Measurements from ENCODE around the gene MMEL1. TPM values are rescaled to one million over a fixed set of nuclear protein-coding genes. Genes with fewer than 3 reads are reported as not detected.

The MMEL1 gene
- total and polyA plus RNA-seq, 2 of the 13 experiments (the other 11 are each of a cell fraction or from before 2014, with no cell fraction given) = 0.48 TPM; not detected in 1

DNA sequence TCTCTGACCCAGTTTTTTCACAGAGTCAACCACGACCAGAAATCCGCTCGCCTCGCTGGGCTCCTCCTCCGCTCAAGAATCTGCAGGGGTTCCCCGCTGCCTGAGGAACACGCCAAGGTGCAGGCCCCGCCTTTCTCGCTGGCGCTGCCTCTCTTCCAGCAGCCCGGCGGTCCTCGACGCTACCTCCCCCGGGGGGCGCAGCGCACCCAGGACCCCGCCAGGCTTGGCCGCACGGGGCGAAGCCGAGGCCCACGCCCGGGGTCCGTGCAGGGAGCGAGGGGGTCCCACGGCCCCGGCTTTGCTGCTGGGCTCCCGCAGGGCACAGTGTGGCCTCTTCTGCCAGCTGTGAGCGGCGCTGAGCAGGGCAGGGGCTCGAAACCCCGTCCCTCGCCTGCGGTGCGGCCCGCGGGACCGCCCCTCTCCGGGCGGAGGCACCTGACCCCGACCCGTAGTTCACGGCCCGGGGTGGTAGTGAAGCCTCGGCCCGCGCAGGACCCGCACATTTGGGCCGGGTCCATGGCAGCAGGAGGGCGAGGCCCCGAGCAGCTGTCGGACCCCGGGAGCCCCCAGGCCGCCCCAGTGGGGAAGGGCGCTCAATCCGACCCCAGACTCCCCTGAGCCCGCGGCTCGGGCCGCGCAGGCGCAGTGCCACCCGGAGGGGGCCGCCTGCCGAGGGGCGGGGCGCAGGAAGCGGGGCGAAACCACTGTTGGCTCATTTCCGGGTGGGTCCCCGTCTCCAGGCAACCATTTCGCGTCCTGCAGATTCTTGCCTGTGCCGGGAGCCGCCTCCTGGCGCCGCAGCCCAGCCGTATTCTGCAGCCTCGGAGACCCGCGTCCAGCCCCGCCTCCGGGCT is 10.0 kb upstream of the MMEL1 start (continued):
- TF ChIP-seq, protein P1, sequence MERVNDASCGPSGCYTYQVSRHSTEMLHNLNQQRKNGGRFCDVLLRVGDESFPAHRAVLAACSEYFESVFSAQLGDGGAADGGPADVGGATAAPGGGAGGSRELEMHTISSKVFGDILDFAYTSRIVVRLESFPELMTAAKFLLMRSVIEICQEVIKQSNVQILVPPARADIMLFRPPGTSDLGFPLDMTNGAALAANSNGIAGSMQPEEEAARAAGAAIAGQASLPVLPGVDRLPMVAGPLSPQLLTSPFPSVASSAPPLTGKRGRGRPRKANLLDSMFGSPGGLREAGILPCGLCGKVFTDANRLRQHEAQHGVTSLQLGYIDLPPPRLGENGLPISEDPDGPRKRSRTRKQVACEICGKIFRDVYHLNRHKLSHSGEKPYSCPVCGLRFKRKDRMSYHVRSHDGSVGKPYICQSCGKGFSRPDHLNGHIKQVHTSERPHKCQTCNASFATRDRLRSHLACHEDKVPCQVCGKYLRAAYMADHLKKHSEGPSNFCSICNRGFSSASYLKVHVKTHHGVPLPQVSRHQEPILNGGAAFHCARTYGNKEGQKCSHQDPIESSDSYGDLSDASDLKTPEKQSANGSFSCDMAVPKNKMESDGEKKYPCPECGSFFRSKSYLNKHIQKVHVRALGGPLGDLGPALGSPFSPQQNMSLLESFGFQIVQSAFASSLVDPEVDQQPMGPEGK (CRISPR knock-in tag; IDR thresholded peaks at IDR 0.05) = peak; percentile 80
- TF ChIP-seq SNAI1 (CRISPR knock-in tag; IDR thresholded peaks at IDR 0.05; ENCODE audit: borderline replicate concordance) = peak; percentile 81; the same call in 1 of the 2 replicates
- TF ChIP-seq ZNF329 (CRISPR knock-in tag; IDR thresholded peaks at IDR 0.05; ENCODE audit: low read depth) = peak; percentile 72; the same call in 1 of the 2 replicates
- TF ChIP-seq RAD21 (CRISPR knock-in tag; IDR thresholded peaks at IDR 0.05) = peak; percentile 38; the same call in 1 of the 2 replicates
- peak; percentile 91; the same call in 1 of the 2 replicates for TF ChIP-seq ZNF709 (CRISPR knock-in tag; IDR thresholded peaks at IDR 0.05)
- no peak for TF ChIP-seq ZNF263 (CRISPR knock-in tag; IDR thresholded peaks at IDR 0.05)
- TF ChIP-seq MAFG (CRISPR knock-in tag; IDR thresholded peaks at IDR 0.05) = no peak
- 0 out of 2 replicates have a peak, but pooled peaks have one; percentile 27 for TF ChIP-seq ZBTB42 (CRISPR knock-in tag; IDR thresholded peaks at IDR 0.05)
- no peak for TF ChIP-seq ZKSCAN1 (IDR thresholded peaks at IDR 0.05; ENCODE audit: low read length)
- TF ChIP-seq NONO (IDR thresholded peaks at IDR 0.05) = no peak
- TF ChIP-seq NONO (CRISPR knock-in tag; conservative IDR thresholded peaks at IDR 0.05) = peak; percentile 86
- TF ChIP-seq EED (CRISPR knock-in tag; IDR thresholded peaks at IDR 0.05) = no peak
- 0 out of 2 replicates have a peak, but pooled peaks have one; percentile 26 for TF ChIP-seq ZNF747 (CRISPR knock-in tag; IDR thresholded peaks at IDR 0.05; ENCODE audit: borderline replicate concordance)
- TF ChIP-seq, protein P2, sequence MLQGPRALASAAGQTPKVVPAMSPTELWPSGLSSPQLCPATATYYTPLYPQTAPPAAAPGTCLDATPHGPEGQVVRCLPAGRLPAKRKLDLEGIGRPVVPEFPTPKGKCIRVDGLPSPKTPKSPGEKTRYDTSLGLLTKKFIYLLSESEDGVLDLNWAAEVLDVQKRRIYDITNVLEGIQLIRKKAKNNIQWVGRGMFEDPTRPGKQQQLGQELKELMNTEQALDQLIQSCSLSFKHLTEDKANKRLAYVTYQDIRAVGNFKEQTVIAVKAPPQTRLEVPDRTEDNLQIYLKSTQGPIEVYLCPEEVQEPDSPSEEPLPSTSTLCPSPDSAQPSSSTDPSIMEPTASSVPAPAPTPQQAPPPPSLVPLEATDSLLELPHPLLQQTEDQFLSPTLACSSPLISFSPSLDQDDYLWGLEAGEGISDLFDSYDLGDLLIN (CRISPR knock-in tag; IDR thresholded peaks at IDR 0.05; ENCODE audit: borderline replicate concordance) = no peak
- no peak for TF ChIP-seq ZNF3 (CRISPR knock-in tag; IDR thresholded peaks at IDR 0.05)
- TF ChIP-seq YEATS2 (CRISPR knock-in tag; IDR thresholded peaks at IDR 0.05; ENCODE audit: borderline replicate concordance) = 0 out of 2 replicates have a peak, but pooled peaks have one; percentile 34
- peak; percentile 88 for TF ChIP-seq ZFY (CRISPR knock-in tag; IDR thresholded peaks at IDR 0.05)
- TF ChIP-seq SMAD1 (CRISPR knock-in tag; IDR thresholded peaks at IDR 0.05; ENCODE audit: borderline replicate concordance, low read depth) = peak; percentile 60; the same call in 1 of the 2 replicates
- no peak for TF ChIP-seq BCL6 (CRISPR knock-in tag; IDR thresholded peaks at IDR 0.05)
- peak; percentile 61 to 84; a peak in 3 of 4 replicates for TF ChIP-seq POLR2A (IDR thresholded peaks at IDR 0.05; ENCODE audit: insufficient read depth in 1 of 2, low read depth in 2 of 2, low read length in 2 of 2)
- TF ChIP-seq RXRB (CRISPR knock-in tag; IDR thresholded peaks at IDR 0.05; ENCODE audit: borderline replicate concordance) = peak; percentile 41; the same call in 1 of the 2 replicates
- TF ChIP-seq, protein P3, sequence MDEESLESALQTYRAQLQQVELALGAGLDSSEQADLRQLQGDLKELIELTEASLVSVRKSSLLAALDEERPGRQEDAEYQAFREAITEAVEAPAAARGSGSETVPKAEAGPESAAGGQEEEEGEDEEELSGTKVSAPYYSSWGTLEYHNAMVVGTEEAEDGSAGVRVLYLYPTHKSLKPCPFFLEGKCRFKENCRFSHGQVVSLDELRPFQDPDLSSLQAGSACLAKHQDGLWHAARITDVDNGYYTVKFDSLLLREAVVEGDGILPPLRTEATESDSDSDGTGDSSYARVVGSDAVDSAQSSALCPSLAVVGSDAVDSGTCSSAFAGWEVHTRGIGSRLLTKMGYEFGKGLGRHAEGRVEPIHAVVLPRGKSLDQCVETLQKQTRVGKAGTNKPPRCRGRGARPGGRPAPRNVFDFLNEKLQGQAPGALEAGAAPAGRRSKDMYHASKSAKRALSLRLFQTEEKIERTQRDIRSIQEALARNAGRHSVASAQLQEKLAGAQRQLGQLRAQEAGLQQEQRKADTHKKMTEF (CRISPR knock-in tag; IDR thresholded peaks at IDR 0.05) = peak; percentile 74; the same call in 1 of the 2 replicates
- no peak for TF ChIP-seq FOXO1 (CRISPR knock-in tag; IDR thresholded peaks at IDR 0.05)
- 0 out of 2 replicates have a peak, but pooled peaks have one; percentile 6 for TF ChIP-seq ZNF749 (CRISPR knock-in tag; IDR thresholded peaks at IDR 0.05; ENCODE audit: borderline replicate concordance)
- 0 out of 2 replicates have a peak, but pooled peaks have one; percentile 21 for TF ChIP-seq ZNF629 (CRISPR knock-in tag; conservative IDR thresholded peaks at IDR 0.05)
- no peak for TF ChIP-seq RBAK (CRISPR knock-in tag; IDR thresholded peaks at IDR 0.05)
- peak; percentile 27; the same call in 1 of the 2 replicates for TF ChIP-seq KDM2A (CRISPR knock-in tag; IDR thresholded peaks at IDR 0.05; ENCODE audit: borderline replicate concordance, low read depth)

Data from HepG2 (cell line).